ENCODE results near the gene C17orf100.

Gene C17orf100

DNA sequence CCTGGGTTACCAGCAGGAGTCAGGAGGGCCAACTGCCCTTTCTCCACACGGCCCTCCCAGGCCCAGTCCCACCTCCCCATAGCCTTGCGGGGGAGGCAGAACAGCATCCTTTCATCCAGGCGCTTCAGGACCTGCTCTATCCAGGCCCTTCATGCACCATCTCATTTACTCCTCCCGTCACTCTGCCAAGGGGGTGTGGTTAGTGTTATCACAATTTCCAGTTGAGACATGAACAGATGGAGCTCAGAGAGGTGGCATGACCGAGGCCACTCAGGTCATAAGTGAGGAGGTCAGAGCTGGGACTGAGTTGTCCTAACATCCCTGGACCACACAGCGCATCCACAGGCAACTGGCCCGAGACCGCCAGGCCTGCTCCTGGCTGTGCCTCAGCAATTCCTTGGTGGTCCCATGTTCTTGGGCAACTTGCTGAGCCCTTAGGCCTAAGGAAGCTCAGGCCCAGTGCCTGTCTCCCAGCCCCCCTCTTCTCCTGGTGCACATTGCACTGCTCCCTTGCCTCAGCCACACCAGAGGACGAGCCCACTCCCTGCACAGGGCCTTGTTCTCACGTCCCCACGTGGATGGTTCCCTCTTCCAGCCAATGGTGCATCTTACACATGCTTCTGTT lies 23.8 kb downstream of the C17orf100 start:
- no peak overlapping the region for H3K9ac ChIP-seq (ENCODE audit: low read depth, low read length)
- peaks cover 37% of the 10 kb centered on the region for H3K27me3 ChIP-seq (ENCODE audit: control insufficient read depth, insufficient read depth, low read length)
- no peaks in the 10 kb centered on the region for H3K9me3 ChIP-seq (replicated peaks; ENCODE audit: low read length)
- H3K4me1 ChIP-seq (ENCODE audit: control insufficient read depth, insufficient read depth, low read length), result no peaks in the 10 kb centered on the region
- no peak overlapping the region for H3K4me3 ChIP-seq (ENCODE audit: low read length)
- no peaks in the 10 kb centered on the region for H3K36me3 ChIP-seq (ENCODE audit: insufficient read depth, low read length)
- H3K4me2 ChIP-seq (ENCODE audit: low read length), result no peak overlapping the region

DNA sequence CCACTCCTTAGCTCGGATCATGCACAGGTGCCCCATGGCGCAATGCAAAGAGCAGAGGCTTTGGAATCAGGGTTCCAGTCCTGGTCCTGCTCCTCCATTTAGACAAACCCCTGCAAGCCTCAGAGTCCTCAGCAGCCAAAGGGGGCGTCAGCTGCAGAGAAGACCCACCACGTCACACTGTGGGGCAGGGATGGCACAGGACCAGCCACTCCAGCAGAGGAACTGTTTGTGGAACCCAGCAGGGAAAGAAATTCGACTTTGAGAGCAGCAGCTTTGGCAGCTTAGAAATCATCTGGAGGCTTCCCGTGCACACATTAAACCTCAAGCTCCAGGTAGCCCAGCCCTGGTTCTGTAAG lies 25.2 kb downstream of the C17orf100 start:
- Histone ChIP-seq H3K27me3 (ENCODE audit: control insufficient read depth, insufficient read depth, low read length) (peaks cover 49% of the 10 kb centered on the region), H3K9ac (ENCODE audit: low read depth, low read length) (no peak overlapping the region)

DNA sequence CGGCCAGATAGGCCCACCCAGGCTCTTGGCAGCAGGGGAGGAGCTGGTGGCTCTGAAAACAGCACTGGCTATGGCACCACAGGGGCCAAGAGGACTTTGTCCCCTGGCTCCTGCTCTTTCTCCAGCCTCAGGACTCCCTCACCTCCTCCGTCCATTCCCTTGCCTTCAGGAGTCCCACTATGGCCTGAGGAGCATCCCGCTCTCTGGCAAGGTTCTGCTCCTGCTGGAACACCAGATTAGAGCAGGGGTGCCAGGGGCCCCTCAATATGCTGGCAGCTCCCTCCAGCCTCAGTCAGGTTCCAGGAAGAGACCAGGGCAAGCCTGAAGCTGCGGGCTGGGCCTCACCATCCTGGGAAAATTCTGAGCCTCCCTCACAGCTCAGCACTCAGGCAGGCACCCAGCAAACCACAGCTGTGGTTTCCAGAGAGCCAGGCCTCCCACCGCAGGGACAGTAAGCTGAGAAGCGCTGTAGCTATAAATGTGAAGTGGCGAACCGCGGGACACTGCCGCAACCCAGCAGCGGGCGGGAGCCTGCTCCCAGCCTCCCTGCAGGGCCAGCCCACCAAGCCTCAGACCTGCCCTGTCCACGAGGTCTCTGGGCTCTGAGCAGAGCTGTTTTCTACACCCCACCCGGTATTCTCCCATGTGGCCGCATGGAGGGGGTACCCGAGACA lies 25.7 kb downstream of the C17orf100 start:
- no peaks in the 10 kb centered on the region for H3K36me3 ChIP-seq (ENCODE audit: insufficient read depth, low read length)
- H3K9me3 ChIP-seq (replicated peaks; ENCODE audit: low read length), result no peaks in the 10 kb centered on the region
- H3K27me3 ChIP-seq (ENCODE audit: control insufficient read depth, insufficient read depth, low read length), result peaks cover 54% of the 10 kb centered on the region
- no peaks in the 10 kb centered on the region for H3K4me1 ChIP-seq (ENCODE audit: control insufficient read depth, insufficient read depth, low read length)
- H3K4me3 ChIP-seq (ENCODE audit: low read length), result no peak overlapping the region
- H3K4me2 ChIP-seq (ENCODE audit: low read length), result no peak overlapping the region
- H3K9ac ChIP-seq (ENCODE audit: low read depth, low read length), result no peak overlapping the region

More for the DNA sequence above, 25.2 kb downstream of the C17orf100 start:
- Histone ChIP-seq H3K9me3 (replicated peaks; ENCODE audit: low read length) (no peaks in the 10 kb centered on the region), H3K4me2 (ENCODE audit: low read length) (no peak overlapping the region), H3K4me3 (ENCODE audit: low read length) (no peak overlapping the region), H3K4me1 (ENCODE audit: control insufficient read depth, insufficient read depth, low read length) (no peaks in the 10 kb centered on the region), H3K36me3 (ENCODE audit: insufficient read depth, low read length) (no peaks in the 10 kb centered on the region)

DNA sequence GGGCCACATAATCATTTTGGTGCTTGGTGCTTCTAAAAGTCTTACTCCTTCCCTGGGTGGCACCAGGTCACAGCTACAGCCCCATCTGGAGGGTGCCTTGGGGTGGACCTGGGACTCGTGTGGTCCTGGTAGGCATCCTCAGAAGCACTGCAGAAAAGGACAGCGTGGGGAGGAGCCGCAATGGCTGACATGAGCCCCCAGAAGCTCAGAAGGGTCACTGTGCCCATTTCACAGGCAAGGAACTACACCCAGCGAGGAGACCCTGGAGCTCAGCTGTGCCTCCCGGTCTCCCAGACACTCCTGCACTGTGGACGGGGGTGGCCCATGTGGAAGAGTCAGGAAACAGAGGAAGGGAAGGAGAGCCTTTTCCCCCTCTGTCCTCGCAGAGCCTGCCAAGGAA lies 26.4 kb downstream of the C17orf100 start:
- no peaks in the 10 kb centered on the region for H3K4me1 ChIP-seq (ENCODE audit: control insufficient read depth, insufficient read depth, low read length)
- H3K9ac ChIP-seq (ENCODE audit: low read depth, low read length), result no peak overlapping the region
- peaks cover 57% of the 10 kb centered on the region for H3K27me3 ChIP-seq (ENCODE audit: control insufficient read depth, insufficient read depth, low read length)

DNA sequence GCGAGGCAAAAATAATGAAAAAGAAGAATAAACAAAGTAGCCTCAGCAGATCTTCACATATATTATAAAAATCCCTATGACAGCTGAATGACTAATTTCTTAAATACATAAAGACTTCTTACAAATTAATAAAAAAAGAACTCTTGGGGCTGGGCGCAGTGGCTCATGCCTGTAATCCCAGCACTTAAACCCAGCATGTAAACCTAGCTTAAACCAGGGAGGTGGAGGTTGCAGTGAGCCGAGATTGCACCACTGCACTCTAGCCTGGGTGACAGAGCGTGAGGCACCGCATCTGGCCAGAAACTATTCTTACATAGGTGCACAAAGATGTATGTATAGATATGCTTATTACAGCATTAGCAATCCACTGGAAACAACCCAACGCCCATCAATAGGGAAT lies 27.7 kb downstream of the C17orf100 start:
- Histone ChIP-seq H3K4me2 (ENCODE audit: low read length) (no peak overlapping the region), H3K9ac (ENCODE audit: low read depth, low read length) (no peak overlapping the region), H3K27me3 (ENCODE audit: control insufficient read depth, insufficient read depth, low read length) (peaks cover 62% of the 10 kb centered on the region), H3K4me3 (ENCODE audit: low read length) (no peak overlapping the region), H3K9me3 (replicated peaks; ENCODE audit: low read length) (no peaks in the 10 kb centered on the region), H3K4me1 (ENCODE audit: control insufficient read depth, insufficient read depth, low read length) (no peaks in the 10 kb centered on the region), H3K36me3 (ENCODE audit: insufficient read depth, low read length) (no peaks in the 10 kb centered on the region)

More for the DNA sequence above, 26.4 kb downstream of the C17orf100 start:
- Histone ChIP-seq H3K4me2 (ENCODE audit: low read length) (no peak overlapping the region), H3K4me3 (ENCODE audit: low read length) (no peak overlapping the region), H3K9me3 (replicated peaks; ENCODE audit: low read length) (no peaks in the 10 kb centered on the region), H3K36me3 (ENCODE audit: insufficient read depth, low read length) (no peaks in the 10 kb centered on the region)

DNA sequence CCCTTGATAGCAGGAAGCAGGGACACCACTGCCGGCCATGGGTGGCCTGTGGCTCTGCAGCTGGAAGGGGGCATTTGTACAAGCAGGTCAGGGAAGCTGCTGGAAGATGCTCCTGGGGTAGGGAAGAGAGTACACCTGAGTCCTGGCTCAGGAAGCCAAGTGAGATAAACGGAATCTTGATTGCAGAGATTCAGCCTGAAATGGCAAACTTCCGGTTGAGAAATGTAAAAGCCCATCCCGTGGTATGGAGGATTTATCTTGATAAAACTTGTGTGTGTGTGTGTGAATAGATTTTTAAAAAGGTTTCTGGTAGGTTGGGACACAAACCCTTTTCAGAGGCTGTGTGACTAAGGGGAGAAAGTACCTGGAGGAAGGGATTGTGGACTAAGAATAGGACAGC lies 29.6 kb downstream of the C17orf100 start:
- no peaks in the 10 kb centered on the region for H3K4me1 ChIP-seq (ENCODE audit: control insufficient read depth, insufficient read depth, low read length)
- H3K36me3 ChIP-seq (ENCODE audit: insufficient read depth, low read length), result no peaks in the 10 kb centered on the region
- H3K27me3 ChIP-seq (ENCODE audit: control insufficient read depth, insufficient read depth, low read length), result peaks cover 79% of the 10 kb centered on the region
- H3K9ac ChIP-seq (ENCODE audit: low read depth, low read length), result no peak overlapping the region
- no peak overlapping the region for H3K4me3 ChIP-seq (ENCODE audit: low read length)
- no peak overlapping the region for H3K4me2 ChIP-seq (ENCODE audit: low read length)
- H3K9me3 ChIP-seq (replicated peaks; ENCODE audit: low read length), result no peaks in the 10 kb centered on the region

DNA sequence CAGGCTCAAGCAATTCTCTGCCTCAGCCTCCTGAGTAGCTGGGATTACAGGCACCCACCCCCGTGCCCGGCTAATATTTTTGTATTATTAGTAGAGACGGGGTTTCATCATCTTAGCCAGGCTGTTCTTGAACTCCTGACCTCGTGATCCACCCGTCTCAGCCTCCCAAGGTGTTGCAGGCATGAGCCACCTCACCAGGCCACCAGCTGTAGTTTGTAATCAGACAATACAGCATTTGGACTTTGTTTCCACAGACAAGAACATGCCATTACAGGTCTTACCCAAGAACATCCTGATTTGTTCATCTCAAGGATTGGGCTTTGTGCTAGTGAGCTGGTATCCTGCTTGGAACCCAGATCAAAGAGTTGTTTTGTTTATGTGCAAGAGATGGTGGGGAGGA lies 30.1 kb downstream of the C17orf100 start:
- H3K4me1 ChIP-seq (ENCODE audit: control insufficient read depth, insufficient read depth, low read length), result no peaks in the 10 kb centered on the region
- H3K27me3 ChIP-seq (ENCODE audit: control insufficient read depth, insufficient read depth, low read length), result peaks cover 79% of the 10 kb centered on the region
- H3K36me3 ChIP-seq (ENCODE audit: insufficient read depth, low read length), result no peaks in the 10 kb centered on the region
- H3K9me3 ChIP-seq (replicated peaks; ENCODE audit: low read length), result no peaks in the 10 kb centered on the region
- no peak overlapping the region for H3K4me3 ChIP-seq (ENCODE audit: low read length)
- H3K9ac ChIP-seq (ENCODE audit: low read depth, low read length), result no peak overlapping the region
- no peak overlapping the region for H3K4me2 ChIP-seq (ENCODE audit: low read length)

DNA sequence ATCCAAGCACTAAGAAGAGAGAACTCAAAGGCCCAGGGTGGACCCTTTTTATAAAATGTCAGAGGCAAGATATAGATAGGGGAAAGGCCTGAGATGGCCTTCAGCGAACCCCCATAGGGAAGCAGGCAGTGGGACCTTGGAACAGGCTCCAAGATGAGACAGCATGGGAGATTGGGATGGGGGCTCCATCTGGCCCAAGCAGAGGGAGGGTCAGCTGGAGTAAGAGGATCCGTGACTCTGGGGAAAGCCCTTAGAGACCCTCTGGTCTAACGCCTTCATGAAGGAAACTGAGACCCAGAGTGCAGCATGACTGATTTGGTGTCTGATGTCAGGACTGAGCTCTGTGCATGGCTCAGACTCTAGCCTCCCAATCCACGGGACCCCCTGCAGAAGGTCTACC lies 30.8 kb downstream of the C17orf100 start:
- no peaks in the 10 kb centered on the region for H3K9me3 ChIP-seq (replicated peaks; ENCODE audit: low read length)
- no peak overlapping the region for H3K9ac ChIP-seq (ENCODE audit: low read depth, low read length)
- no peaks in the 10 kb centered on the region for H3K4me1 ChIP-seq (ENCODE audit: control insufficient read depth, insufficient read depth, low read length)
- no peak overlapping the region for H3K4me2 ChIP-seq (ENCODE audit: low read length)
- peaks cover 76% of the 10 kb centered on the region for H3K27me3 ChIP-seq (ENCODE audit: control insufficient read depth, insufficient read depth, low read length)
- no peak overlapping the region for H3K4me3 ChIP-seq (ENCODE audit: low read length)
- no peaks in the 10 kb centered on the region for H3K36me3 ChIP-seq (ENCODE audit: insufficient read depth, low read length)

DNA sequence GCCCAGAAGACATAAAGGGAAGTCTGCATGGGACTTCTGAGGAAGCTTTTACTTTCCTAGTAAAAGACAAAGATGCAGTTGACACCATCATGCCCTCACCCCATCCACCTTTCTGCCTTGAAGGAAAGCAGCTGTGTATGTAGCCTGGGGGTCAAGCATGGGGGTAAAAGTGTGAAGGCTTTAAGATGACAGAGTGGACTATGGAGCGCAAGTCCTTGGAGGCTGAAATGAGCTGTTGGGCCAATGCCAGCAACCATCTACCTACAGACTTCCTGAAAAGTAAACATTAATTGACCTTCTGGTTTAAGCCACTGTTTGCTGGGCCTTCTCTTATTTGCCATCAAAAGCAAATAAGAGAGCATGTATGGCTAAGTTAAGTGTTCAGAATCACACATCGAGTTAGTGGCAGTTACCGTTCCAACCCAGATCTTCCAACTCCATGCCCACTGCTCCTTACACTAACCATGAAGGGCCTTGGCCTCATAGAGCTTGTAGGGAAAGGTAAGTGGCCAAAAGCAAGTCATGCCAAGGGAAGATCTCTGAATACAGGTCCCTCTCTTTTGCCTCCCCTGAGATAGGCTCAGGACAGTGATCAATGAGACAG lies 31.6 kb downstream of the C17orf100 start:
- H3K4me3 ChIP-seq (ENCODE audit: low read length), result no peak overlapping the region
- no peak overlapping the region for H3K4me2 ChIP-seq (ENCODE audit: low read length)
- no peaks in the 10 kb centered on the region for H3K36me3 ChIP-seq (ENCODE audit: insufficient read depth, low read length)
- H3K9ac ChIP-seq (ENCODE audit: low read depth, low read length), result no peak overlapping the region
- H3K9me3 ChIP-seq (replicated peaks; ENCODE audit: low read length), result no peaks in the 10 kb centered on the region
- H3K27me3 ChIP-seq (ENCODE audit: control insufficient read depth, insufficient read depth, low read length), result peaks cover 72% of the 10 kb centered on the region
- no peaks in the 10 kb centered on the region for H3K4me1 ChIP-seq (ENCODE audit: control insufficient read depth, insufficient read depth, low read length)

DNA sequence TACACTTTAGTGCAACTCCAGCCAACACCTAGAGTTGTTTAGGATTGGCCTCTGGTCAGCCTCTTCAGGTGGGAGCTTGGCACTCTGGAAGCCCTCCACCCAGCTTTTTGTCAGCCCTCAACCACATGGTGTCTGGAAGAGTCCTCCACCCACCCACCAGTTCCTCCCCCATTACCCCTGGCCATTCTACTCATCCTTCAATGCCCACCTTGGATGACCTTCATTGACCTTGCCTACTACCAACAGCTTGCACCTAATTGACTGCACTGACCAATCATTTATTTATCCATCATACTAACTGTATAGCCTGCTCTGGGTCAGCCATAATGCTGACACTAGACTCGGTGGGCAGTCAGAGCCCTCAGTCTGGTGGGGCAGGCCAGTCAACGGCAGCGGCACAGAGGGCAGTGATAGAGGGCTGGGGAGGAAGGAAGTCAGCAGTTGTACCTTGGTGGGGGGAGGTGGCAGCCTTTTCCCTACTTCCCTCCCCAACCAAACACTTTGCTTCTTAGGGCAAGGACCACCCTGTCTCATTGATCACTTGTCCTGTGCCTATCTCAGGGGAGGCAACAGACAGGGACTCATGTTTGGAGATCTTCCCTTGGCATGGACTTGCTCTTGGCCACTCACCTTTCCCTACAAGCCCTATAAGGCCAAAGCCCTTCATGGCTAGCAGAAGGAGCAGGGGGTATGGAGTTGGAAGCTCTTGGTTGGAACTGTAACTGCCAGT lies 32.3 kb downstream of the C17orf100 start:
- no peak overlapping the region for H3K9ac ChIP-seq (ENCODE audit: low read depth, low read length)
- no peaks in the 10 kb centered on the region for H3K9me3 ChIP-seq (replicated peaks; ENCODE audit: low read length)
- H3K36me3 ChIP-seq (ENCODE audit: insufficient read depth, low read length), result no peaks in the 10 kb centered on the region
- no peak overlapping the region for H3K4me2 ChIP-seq (ENCODE audit: low read length)
- no peaks in the 10 kb centered on the region for H3K4me1 ChIP-seq (ENCODE audit: control insufficient read depth, insufficient read depth, low read length)
- H3K27me3 ChIP-seq (ENCODE audit: control insufficient read depth, insufficient read depth, low read length), result peaks cover 65% of the 10 kb centered on the region
- no peak overlapping the region for H3K4me3 ChIP-seq (ENCODE audit: low read length)

DNA sequence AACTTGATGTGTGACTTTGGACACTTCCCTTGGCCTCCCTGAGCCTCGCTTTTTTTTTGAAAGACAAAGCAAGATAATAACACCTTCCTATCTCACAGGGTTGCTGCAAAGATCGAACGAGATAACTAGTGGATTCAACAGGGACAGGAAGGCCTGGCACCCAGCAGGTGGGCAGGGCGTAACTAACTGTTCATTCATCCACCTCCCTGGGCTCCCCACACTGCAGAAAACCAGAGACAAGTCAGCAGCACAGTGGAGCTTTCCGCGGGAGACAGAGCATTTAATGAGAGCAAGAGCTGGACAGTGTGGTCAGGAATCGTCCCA lies 32.9 kb downstream of the C17orf100 start:
- Histone ChIP-seq H3K9me3 (replicated peaks; ENCODE audit: low read length) (no peaks in the 10 kb centered on the region), H3K36me3 (ENCODE audit: insufficient read depth, low read length) (no peaks in the 10 kb centered on the region)

More for the DNA sequence above, 32.9 kb downstream of the C17orf100 start:
- Histone ChIP-seq H3K4me2 (ENCODE audit: low read length) (no peak overlapping the region), H3K4me3 (ENCODE audit: low read length) (no peak overlapping the region), H3K4me1 (ENCODE audit: control insufficient read depth, insufficient read depth, low read length) (no peaks in the 10 kb centered on the region), H3K27me3 (ENCODE audit: control insufficient read depth, insufficient read depth, low read length) (peaks cover 65% of the 10 kb centered on the region), H3K9ac (ENCODE audit: low read depth, low read length) (no peak overlapping the region)

Measured in skeletal muscle satellite cell (primary cell).